ENCODE measurements around the gene RACK1. TPM values are rescaled to one million over a fixed set of nuclear protein-coding genes. Genes with fewer than 3 reads are reported as not detected.

The RACK1 gene
- total RNA-seq, 1 experiment from 2014 or later = 1,864 TPM

DNA sequence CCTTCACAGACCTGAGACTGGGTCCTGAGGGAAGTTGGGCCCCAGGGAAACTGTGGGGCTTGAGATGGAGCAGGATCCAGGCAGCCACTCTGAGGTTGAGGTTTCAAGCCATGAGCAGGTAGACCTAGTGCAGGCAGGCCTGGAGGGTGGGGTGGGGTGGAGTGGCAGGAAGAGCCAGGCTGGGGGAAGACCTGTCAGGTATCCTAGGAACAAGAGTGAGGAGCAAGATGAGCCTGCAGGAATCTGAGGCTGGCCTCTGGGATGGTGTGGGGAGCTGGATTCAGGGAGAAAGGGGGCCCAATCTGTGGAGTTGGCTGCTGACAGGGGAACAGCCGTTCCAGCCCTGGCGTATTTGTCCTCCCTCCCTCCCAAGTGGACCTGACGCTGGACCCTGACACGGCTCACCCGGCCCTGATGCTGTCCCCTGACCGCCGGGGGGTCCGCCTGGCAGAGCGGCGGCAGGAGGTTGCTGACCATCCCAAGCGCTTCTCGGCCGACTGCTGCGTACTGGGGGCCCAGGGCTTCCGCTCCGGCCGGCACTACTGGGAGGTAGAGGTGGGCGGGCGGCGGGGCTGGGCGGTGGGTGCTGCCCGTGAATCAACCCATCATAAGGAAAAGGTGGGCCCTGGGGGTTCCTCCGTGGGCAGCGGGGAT is 9.8 kb downstream of the RACK1 start:
- DNase-seq (ENCODE audit: low read depth) = no peak

DNA sequence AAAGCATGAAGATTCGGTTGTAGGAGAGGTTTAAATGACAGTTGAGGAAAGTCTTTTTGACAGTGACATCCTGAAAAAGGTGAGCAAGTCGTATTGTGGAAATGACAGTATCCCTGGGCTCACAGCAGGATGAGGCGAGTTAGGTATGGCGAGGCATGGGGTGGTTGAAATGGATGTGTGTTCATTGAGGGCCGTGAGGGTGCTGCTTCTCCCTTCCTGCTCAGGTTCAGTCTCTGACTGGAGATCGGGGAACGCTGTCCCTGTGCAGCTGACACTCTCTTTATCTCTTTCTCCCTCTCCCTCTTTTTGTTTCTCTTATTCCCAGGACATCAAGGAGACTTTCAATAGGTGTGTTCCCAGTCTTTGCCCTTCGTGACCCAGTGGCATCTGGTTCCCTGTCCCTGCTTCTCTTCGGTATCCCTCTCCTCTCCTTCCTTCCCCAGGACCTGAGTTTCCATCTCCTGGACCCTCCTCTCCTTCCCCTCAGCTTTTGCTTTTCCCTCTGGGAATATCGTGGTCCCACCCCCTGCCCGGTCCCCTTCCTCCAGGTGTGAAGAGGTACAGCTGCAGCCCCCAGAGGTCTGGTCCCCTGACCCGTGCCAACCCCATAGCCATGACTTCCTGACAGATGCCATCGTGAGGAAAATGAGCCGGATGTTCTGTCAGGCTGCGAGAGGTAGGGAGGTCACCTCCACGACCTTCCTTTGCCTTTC is 10.5 kb downstream of the RACK1 start:
- DNase-seq (ENCODE audit: low read depth) = no peak

DNA sequence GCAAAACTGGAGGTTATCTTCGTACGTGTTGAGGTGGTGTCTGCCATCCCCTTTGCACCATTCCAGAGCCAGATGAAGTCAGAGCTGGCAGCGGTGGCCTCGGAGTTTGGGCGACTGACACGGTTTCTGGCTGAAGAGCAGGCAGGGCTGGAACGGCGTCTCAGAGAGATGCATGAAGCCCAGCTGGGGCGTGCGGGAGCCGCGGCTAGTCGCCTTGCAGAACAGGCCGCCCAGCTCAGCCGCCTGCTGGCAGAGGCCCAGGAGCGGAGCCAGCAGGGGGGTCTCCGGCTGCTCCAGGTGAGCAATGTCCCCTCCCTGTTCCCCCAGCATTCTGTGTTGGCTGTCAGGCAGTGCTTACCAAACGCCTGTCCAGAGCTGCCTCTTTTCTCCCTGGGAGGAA is 11.1 kb downstream of the RACK1 start:
- no peak for DNase-seq (ENCODE audit: low read depth)

DNA sequence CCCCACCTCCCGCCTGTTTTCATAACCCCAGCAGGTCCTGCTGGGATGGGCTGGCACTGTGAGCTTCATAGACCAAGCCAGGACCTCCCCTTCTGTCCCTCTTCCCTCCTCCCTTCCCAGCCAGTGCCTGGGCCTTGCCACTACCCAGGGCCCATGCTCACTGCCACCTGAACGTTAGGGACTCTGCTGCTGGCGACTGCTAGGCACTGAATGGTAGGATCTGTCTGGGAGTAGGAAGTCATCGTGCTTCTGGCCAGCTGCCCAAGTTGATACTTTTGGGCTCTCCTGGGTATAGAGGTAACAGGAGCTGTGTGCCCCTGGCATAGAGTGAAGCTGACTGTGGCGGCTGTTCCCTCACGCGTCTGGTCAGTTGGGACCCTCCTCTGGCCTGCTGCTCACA is 12.3 kb downstream of the RACK1 start:
- DNase-seq (ENCODE audit: low read depth) = no peak

DNA sequence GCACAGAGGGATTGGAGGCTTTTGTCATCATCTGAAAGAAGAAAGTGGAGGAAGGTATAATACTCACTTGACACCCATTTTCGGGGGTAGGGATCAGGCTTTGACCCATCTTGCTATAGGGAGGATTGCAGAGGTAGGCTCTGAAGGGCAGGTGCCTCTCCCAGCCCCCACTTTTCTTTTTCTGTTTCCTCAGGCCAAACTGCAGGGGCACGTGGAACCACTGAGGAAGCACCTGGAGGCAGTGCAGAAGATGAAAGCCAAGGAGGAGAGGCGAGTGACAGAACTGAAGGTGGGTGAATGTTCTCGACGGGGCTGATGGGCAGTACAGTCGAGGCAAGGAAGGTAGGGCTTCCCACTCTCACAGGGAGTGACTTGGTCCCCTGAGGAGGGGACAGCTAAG is 13.2 kb downstream of the RACK1 start:
- DNase-seq (ENCODE audit: low read depth) = no peak

DNA sequence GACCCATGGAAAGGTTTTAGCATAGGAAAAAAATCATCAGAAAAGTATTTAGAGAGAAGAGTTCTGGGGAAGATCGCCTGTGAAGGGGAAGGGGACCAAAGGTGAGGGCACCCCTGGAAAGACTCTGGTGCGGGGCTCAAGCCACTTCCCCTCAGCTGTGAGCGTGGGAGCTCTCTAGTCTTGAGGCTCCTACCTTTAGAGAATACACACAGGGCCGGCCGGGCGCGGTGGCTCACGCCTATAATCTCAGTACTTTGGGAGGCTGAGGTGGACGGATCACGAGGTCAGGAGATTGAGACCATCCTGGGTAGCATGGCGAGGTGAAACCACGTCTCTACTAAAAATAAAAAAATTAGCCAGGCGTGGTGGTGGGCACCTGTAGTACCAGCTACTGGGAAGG is 13.7 kb downstream of the RACK1 start:
- no peak for DNase-seq (ENCODE audit: low read depth)

DNA sequence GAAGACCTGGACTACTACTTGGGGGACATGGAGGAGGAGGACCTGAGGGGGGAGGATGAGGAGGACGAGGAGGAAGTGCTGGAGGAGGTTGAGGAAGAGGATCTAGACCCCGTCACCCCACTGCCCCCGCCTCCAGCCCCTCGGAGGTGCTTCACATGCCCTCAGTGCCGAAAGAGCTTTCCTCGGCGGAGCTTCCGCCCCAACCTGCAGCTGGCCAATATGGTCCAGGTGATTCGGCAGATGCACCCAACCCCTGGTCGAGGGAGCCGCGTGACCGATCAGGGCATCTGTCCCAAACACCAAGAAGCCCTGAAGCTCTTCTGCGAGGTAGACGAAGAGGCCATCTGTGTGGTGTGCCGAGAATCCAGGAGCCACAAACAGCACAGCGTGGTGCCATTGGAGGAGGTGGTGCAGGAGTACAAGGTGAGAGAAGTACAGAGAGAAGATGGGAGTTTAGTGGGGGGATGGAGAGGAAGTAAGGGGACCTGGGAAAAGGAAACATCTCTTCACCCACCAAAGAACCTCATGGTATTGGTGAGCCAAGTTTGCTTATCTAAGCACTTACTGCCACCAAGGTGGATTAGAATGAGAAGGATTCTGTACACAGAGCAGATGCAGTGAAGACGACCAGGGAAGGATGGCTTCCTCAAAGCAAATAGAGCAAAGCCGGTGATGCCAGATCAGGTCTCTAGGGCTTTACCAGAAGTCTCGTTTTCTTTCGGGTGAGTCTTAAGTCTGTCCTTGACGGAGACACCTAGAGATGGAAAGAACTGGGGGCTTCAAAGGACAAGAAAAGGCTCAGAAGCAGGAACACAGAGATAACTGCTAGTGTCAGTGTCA is 19.1 kb downstream of the RACK1 start:
- DNase-seq (ENCODE audit: low read depth) = no peak

DNA sequence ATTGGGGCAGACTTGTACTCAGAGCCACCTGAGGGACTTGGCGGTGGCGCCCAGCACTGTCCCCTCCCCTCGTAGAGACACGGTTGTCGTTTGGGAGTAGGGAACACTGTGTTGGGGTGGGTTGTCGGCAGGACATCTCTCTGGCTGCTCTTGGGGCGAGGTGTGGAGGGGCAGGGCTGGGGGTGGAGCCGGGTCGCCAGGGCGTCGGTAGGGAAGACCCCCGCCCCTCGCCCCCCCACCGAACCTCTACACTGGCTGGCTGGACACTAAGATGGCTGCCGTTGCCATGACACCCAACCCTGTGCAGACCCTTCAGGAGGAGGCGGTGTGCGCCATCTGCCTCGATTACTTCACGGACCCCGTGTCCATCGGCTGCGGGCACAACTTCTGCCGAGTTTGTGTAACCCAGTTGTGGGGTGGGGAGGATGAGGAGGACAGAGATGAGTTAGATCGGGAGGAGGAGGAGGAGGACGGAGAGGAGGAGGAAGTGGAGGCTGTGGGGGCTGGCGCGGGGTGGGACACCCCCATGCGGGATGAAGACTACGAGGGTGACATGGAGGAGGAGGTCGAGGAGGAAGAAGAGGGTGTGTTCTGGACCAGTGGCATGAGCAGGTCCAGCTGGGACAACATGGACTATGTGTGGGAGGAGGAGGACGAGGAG is 19.8 kb downstream of the RACK1 start:
- no peak for DNase-seq (ENCODE audit: low read depth)

DNA sequence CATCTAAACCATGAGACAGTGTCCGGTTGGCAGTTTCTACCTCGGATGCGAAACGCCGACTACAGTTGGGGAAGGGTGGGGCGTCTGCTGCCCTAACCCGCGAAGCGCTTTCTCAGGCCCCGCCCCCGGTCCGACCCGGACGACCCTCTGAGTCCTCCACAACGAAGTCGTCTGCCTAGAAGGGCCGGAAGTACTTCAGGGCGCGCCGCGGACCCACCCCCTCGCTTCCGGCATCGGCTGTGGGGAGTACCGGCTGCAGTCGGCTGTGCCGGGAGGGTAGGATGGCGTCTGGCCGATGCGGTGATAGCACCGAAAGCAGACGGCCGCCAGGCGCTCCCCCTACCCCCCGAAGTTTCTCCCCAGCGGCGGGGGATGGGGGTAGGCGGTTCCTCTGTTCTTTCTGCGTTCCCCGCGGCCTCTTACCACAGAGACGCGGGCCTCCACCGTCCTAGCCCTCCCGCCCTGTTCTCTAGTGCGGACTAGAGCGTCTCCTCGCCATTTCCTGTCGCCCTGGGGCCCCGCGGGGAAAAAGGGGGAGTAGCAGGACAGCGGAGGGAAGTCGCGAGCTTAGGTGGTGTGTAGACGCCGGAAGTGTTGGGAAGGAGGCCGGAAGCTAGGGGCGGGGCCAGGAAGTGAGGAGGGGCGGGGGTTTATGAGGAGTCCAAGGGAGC is 20.5 kb downstream of the RACK1 start, which contains the start of gene TRIM41:
TSS of gene TRIM41 (plus strand) at position 224 of the 671 bp plus-strand sequence. CDS start 719 bp downstream, outside the sequence.
- peak; percentile 98 for DNase-seq (ENCODE audit: low read depth)

DNA sequence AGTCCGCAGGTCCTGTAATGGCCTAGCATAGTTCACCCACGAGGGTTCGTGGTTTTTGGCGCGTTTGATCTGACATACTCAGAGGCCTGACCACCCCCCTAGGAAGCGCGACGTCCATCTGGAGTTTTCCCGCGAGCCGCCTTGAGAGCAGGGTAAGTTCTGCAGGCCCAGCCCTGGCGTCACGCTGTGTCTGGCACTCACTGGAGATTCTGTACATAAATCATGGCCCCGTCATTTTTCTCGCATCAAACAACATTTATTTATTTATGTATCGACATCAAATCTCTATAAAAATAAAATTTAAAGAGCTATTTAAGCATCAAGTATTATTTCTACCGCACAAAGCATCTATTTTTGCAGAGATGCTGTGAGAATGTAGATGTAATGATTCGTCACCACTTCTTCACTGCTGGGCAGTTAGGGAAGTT is 21.1 kb downstream of the RACK1 start:
- no peak for DNase-seq (ENCODE audit: low read depth)

DNA sequence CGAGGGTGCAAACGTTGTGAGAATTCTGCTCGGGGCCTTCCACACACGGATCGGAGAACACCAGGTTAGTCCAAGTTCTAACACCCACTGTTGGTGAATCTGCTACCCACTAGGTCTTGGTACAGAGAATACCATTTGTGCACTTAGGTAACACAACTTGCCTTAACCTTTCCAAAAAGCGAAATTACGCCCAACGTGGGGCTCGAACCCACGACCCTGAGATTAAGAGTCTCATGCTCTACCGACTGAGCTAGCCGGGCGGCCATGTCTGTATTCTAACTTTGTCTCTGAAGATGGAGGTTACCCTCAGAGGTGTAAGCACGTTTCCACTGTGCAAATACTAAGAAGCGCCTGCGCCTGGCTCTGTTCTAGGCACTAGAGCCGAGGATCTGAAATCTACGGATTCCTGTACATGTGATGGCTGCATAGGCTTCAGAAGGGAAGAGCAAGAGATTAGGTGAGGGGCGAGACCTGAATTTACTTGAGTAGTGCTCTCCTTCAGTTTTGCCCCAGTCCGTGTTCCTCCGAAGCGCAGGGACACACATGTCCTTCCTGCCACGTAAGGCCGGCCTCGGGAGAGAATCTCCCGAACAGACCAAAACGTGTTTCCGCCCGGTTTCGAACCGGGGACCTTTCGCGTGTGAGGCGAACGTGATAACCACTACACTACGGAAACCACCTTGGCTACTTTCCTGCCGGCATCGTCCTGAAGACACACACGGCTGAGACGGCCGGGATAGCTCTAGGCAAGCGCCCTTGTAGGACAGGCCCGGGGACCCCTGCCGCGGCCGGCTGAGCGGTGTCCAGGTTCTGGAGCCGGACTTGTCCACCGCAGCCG is 21.7 kb downstream of the RACK1 start:
- DNase-seq (ENCODE audit: low read depth) = peak; percentile 97

DNA sequence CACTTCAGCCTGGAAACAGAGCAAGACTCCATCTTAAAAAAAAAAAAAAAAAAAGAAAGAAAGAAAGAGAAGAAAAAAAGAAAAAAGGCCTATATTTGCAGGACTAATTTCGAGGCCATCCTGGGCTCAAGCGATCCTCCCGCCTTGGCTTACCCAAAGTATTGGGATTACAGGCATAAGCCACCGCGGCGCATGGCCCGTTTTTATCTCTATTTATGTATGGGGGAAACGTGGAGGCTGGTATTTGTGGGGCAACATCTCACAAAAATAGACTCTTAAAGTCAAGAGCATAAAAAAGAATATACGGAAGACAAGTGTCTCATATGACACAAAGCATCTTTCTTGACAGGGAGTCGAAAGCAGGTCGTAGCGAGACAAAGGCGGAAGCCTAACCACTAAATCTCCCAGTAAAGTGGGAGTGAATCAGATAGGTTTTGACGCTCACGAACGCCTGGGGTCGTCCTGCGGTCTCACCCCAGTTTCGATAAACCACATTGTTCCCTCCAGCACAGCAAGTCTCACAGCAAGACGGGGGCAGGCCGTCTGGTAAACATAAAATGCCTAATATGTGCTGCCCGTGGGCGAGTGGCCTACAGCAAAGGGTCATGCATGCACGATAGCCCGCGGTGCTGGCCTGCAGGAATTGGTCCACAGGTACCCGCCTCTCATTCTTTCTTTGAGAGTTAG is 22.5 kb downstream of the RACK1 start:
- no peak for DNase-seq (ENCODE audit: low read depth)

DNA sequence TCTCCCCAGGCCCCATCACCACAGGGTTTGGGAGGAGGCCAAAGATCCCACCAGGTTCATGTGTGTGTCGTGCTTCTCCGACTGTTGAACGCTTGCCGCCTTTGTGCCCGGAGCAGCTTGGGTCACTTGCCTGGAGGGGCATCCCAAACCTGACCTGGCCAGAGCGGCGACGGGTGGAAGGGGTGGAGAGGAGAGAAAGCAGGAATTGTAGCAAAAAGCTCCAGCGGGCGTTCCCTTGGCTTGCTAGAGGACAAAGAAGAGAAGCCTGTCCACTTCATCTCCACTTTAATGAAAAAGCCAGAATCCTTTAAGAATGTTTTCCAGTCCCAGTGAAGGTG is 23.6 kb downstream of the RACK1 start:
- no peak for DNase-seq (ENCODE audit: low read depth)

DNA sequence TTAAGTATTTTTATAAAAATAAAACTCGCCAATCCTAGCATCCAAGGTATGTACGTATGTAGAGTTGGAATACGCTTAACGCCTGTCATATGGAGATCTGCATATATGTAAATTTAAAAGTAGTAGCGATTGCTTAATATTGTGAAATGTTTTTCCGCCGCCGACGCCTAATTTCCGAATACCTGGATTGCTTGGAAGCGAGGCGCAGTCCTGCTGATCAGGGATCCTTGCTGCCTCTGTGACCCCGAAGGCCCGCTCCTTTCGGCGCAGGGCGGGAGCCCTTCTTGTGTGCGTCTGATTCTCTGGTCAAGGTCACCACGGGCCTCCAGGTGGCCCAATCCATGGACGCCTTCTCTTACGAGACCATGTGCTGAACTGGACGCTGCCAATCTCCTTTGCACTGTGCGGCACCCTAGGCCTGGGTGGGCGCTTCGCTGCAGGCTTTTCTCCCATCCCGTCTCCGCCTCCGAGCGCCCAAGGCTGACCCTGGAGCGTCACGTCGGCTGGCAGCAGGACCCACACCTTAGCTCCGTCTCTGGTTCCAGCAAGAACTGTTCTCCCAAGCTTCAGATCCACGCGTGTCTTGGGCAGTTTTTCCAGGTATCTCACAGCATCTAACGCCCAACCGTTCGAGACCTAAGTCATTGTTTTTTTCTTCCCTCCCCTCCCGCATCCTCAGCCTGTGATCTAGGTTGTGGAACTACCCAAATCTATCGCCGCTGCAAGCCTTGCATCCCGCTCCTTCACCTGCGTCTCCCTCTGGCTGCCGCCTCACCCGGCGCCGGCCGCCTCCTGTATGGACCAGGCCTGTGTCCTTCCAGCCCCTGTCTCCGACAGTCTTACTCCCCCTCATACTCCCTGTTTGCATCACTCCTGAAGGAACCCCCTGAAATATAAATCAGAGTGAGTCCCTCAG is 24.2 kb downstream of the RACK1 start:
- no peak for DNase-seq (ENCODE audit: low read depth)

DNA sequence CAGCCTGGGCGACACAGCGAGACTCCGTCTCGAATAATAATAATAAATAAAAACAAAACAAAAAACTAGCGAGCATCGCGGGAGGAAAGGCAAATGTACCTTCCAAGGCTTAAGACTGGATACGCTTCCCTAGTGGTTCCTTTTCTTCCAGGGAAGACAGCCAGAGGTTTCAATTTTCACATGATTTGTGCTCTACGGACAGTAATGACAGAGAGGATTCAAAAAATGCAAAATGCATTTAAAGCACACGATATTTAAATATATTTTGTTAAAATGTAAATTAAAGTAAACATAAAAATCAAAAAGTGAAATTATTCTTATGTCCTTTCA is 24.9 kb downstream of the RACK1 start:
- no peak for DNase-seq (ENCODE audit: low read depth)

DNA sequence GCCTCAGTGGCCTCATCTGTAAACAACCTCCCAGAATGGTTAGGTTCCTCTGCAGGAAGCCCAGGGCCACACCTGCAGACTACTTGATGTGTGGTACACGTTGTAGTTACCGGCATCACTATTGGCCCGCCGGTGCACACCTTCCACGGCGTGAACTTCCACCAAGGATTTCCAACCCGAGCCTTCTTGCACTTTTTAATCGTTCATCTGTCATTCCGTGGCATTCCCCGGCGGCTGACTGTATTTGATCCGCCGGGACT is 26.0 kb downstream of the RACK1 start:
- no peak for DNase-seq (ENCODE audit: low read depth)

DNA sequence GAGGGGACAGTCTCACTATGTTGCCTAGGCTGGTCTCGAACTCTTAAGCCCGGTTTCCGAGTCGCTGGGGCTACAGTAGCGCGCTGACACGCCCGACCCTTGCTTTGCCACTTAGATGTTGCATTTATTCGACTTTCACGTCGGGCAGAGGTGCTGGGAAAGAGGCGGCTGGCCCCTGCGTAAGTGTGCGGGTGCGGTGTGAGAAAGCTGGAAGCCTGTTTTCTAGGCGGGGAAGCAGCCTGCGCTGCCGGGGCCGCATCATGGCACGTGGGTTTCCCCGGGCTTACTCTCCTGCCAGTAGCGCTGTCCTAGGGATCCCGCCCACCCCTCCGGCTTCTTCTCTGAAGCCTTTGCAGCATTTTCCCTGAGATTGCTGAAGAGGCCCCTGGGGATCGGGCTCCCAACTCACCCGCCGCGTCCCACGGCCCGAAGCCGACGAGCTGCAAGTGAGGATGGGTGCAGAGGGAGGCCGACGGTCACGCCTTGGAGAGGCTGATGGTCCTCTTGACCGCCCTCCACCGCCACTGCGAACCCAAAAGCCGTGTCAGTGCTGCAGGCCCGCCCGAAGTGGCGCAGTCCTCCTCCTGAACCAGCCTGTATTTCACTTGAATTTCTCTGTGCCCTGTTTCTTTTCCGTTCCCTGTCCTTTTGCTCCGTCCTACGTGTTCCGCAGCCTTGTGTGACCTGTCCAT is 26.4 kb downstream of the RACK1 start:
- peak; percentile 66 for DNase-seq (ENCODE audit: low read depth)

Measured in M059J (cell line).